WTC11 (cell line): ENCODE results near the gene MEIG1.

Source experiments
- CREB1 ChIP-seq: sonication (generic); formaldehyde crosslinking; IDR thresholded peaks from 2 replicates; pipeline ENCODE4 v1.8.0; 2023; ENCODE audit warnings: mild to moderate bottlenecking, missing genetic modification reagents
- JUN ChIP-seq: sonication (generic); formaldehyde crosslinking; IDR thresholded peaks from 2 replicates; pipeline ENCODE4 v1.8.0; 2023; ENCODE audit warnings: mild to moderate bottlenecking, missing genetic modification reagents
- NFE2L1 ChIP-seq: sonication (generic); formaldehyde crosslinking; IDR thresholded peaks from 2 replicates; pipeline ENCODE4 v1.8.1; 2023; ENCODE audit warnings: missing genetic modification reagents
- SP1 ChIP-seq: sonication (generic); formaldehyde crosslinking; conservative IDR thresholded peaks from 2 replicates; pipeline ENCODE4 v1.8.1; 2022; ENCODE audit warnings: missing genetic modification reagents
- TP53 ChIP-seq: sonication (generic); formaldehyde crosslinking; IDR thresholded peaks from 2 replicates; pipeline ENCODE4 v1.8.1; 2023; ENCODE audit warnings: mild to moderate bottlenecking, missing genetic modification reagents
- ZNF396 ChIP-seq: fragments of 250-450 bp; sonication (Bioruptor Pico); IDR thresholded peaks from 2 replicates; pipeline ENCODE4 v1.8.0; 2021; ENCODE audit warnings: mild to moderate bottlenecking, moderate library complexity, borderline replicate concordance
- TF ChIP-seq, protein P1 (sequence below): fragments of 200-600 bp; IDR thresholded peaks from 2 replicates; pipeline ENCODE4 v1.8.0; 2022; ENCODE audit warnings: antibody characterized with exemption
- TF ChIP-seq, protein P2 (sequence below): sonication (generic); formaldehyde crosslinking; IDR thresholded peaks from 2 replicates; pipeline ENCODE4 v1.8.1; 2023; ENCODE audit warnings: mild to moderate bottlenecking, moderate library complexity, missing genetic modification reagents
- TF ChIP-seq, protein P3 (sequence below): sonication (generic); formaldehyde crosslinking; IDR thresholded peaks from 2 replicates; pipeline ENCODE4 v1.8.0; 2022; ENCODE audit warnings: mild to moderate bottlenecking, missing genetic modification reagents

DNA sequence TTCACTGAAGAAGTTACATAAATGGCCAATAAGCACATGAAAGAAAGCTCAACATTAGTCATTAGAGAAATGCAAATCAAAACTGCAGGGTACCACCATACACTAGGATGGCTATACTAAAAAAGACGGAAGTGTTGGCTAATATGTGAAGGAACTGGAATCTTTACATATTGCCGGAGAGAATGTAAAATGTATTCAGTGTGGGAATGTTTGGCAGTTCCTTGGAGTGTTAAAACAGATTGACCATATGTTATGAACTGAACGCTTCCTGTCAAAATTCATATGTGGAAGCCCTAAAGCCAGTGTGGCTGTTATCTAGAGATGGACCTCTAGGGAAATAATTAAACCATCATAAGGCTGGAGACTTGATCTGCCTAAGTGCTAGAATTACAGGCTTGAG is 47.4 kb upstream of the MEIG1 start:
- TF ChIP-seq, protein P1, sequence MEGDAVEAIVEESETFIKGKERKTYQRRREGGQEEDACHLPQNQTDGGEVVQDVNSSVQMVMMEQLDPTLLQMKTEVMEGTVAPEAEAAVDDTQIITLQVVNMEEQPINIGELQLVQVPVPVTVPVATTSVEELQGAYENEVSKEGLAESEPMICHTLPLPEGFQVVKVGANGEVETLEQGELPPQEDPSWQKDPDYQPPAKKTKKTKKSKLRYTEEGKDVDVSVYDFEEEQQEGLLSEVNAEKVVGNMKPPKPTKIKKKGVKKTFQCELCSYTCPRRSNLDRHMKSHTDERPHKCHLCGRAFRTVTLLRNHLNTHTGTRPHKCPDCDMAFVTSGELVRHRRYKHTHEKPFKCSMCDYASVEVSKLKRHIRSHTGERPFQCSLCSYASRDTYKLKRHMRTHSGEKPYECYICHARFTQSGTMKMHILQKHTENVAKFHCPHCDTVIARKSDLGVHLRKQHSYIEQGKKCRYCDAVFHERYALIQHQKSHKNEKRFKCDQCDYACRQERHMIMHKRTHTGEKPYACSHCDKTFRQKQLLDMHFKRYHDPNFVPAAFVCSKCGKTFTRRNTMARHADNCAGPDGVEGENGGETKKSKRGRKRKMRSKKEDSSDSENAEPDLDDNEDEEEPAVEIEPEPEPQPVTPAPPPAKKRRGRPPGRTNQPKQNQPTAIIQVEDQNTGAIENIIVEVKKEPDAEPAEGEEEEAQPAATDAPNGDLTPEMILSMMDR, result no peak
- no peak for TF ChIP-seq CREB1 (CRISPR knock-in tag)
- no peak for TF ChIP-seq NFE2L1 (CRISPR knock-in tag)
- TF ChIP-seq SP1 (CRISPR knock-in tag), result no peak
- no peak for TF ChIP-seq ZNF396 (CRISPR knock-in tag)
- no peak for TF ChIP-seq JUN (CRISPR knock-in tag)
- TF ChIP-seq, protein P2, sequence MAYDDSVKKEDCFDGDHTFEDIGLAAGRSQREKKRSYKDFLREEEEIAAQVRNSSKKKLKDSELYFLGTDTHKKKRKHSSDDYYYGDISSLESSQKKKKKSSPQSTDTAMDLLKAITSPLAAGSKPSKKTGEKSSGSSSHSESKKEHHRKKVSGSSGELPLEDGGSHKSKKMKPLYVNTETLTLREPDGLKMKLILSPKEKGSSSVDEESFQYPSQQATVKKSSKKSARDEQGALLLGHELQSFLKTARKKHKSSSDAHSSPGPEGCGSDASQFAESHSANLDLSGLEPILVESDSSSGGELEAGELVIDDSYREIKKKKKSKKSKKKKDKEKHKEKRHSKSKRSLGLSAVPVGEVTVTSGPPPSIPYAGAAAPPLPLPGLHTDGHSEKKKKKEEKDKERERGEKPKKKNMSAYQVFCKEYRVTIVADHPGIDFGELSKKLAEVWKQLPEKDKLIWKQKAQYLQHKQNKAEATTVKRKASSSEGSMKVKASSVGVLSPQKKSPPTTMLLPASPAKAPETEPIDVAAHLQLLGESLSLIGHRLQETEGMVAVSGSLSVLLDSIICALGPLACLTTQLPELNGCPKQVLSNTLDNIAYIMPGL, result no peak
- no peak for TF ChIP-seq TP53 (CRISPR knock-in tag)
- TF ChIP-seq, protein P3, sequence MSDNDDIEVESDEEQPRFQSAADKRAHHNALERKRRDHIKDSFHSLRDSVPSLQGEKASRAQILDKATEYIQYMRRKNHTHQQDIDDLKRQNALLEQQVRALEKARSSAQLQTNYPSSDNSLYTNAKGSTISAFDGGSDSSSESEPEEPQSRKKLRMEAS (CRISPR knock-in tag), result no peak
